H9 (cell line): ENCODE results near the gene NHP2. TPM values are rescaled to one million over a fixed set of nuclear protein-coding genes. Genes with fewer than 3 reads are reported as not detected.

Source experiments
- DNase-seq: peaks from one replicate; pipeline ENCODE4 v3.0.0-alpha.2; 2017
- H2AFZ ChIP-seq: one replicate; pipeline ENCODE4 v1.6.1; 2013; ENCODE audit warnings: mild to moderate bottlenecking, low read length, control low read depth, moderate library complexity
- H2AK5ac ChIP-seq: 2 replicates; pipeline ENCODE4 v1.6.1; 2013; ENCODE audit warnings: low read length, control low read depth, mixed read lengths; ENCODE audit not compliant: insufficient read length
- H2BK120ac ChIP-seq: one replicate; pipeline ENCODE4 v1.6.1; 2013; ENCODE audit warnings: low read depth, mild to moderate bottlenecking, low read length, control low read depth, inconsistent platforms; ENCODE audit not compliant: poor library complexity, severe bottlenecking
- H2BK12ac ChIP-seq: 2 replicates; pipeline ENCODE4 v1.6.1; 2013; ENCODE audit warnings: low read length, control low read depth, mixed read lengths, low read depth; ENCODE audit not compliant: insufficient read length
- H2BK15ac ChIP-seq: 2 replicates; pipeline ENCODE4 v1.6.1; 2013; ENCODE audit warnings: low read depth, low read length, control low read depth
- H2BK20ac ChIP-seq: one replicate; pipeline ENCODE4 v1.6.1; 2013; ENCODE audit warnings: low read depth, mild to moderate bottlenecking, low read length, control low read depth, inconsistent platforms; ENCODE audit not compliant: poor library complexity, severe bottlenecking
- H2BK5ac ChIP-seq: 2 replicates; pipeline ENCODE4 v1.6.1; 2013; ENCODE audit warnings: low read length, control low read depth, mixed read lengths; ENCODE audit not compliant: insufficient read length
- H3K14ac ChIP-seq: 2 replicates; pipeline ENCODE4 v1.6.1; 2013; ENCODE audit warnings: low read length, control low read depth; ENCODE audit not compliant: insufficient read depth
- H3K18ac ChIP-seq: 2 replicates; pipeline ENCODE4 v1.6.1; 2013; ENCODE audit warnings: low read depth, mild to moderate bottlenecking, mixed read lengths, low read length, control low read depth; ENCODE audit not compliant: insufficient read length
- H3K23ac ChIP-seq: 2 replicates; pipeline ENCODE4 v1.6.1; 2013; ENCODE audit warnings: low read length, control low read depth, mixed read lengths, low read depth; ENCODE audit not compliant: insufficient read length
- H3K23me2 ChIP-seq: 2 replicates; pipeline ENCODE4 v1.6.1; 2013; ENCODE audit warnings: low read depth, mild to moderate bottlenecking, mixed read lengths, low read length, control low read depth; ENCODE audit not compliant: insufficient read length, poor library complexity, severe bottlenecking
- H3K27ac ChIP-seq: 2 replicates; pipeline ENCODE4 v1.5.1; 2013; ENCODE audit warnings: low read length, control low read depth, mixed read lengths, low read depth; ENCODE audit not compliant: insufficient read length
- H3K27me3 ChIP-seq: 2 replicates; pipeline ENCODE4 v1.6.1; 2013; ENCODE audit warnings: low read length, control low read depth, inconsistent platforms; ENCODE audit not compliant: insufficient read depth
- H3K4ac ChIP-seq: 2 replicates; pipeline ENCODE4 v1.6.1; 2013; ENCODE audit warnings: low read depth, mild to moderate bottlenecking, control low read depth, inconsistent platforms, low read length, moderate library complexity
- H3K4me1 ChIP-seq: 2 replicates; pipeline ENCODE4 v1.6.1; 2013; ENCODE audit warnings: low read length, control low read depth, inconsistent platforms; ENCODE audit not compliant: insufficient read depth
- H3K4me2 ChIP-seq: 2 replicates; pipeline ENCODE4 v1.6.1; 2013; ENCODE audit warnings: low read length, control low read depth, mixed read lengths; ENCODE audit not compliant: insufficient read length, insufficient read depth
- H3K56ac ChIP-seq: 2 replicates; pipeline ENCODE4 v1.6.1; 2013; ENCODE audit warnings: low read depth, mild to moderate bottlenecking, mixed read lengths, low read length, control low read depth; ENCODE audit not compliant: insufficient read length
- H3K79me1 ChIP-seq: 2 replicates; pipeline ENCODE4 v1.6.1; 2013; ENCODE audit warnings: low read depth, mild to moderate bottlenecking, moderate library complexity, low read length, control low read depth, inconsistent platforms; ENCODE audit not compliant: insufficient read depth, poor library complexity, severe bottlenecking
- H3K79me2 ChIP-seq: 2 replicates; pipeline ENCODE4 v1.6.1; 2013; ENCODE audit warnings: low read length, control low read depth, inconsistent platforms; ENCODE audit not compliant: insufficient read depth
- H3K9ac ChIP-seq: 2 replicates; pipeline ENCODE4 v1.6.1; 2013; ENCODE audit warnings: low read length, control low read depth, mixed read lengths; ENCODE audit not compliant: insufficient read length; ENCODE audit errors: extremely low read depth
- H3K9me3 ChIP-seq: one replicate; pipeline ENCODE4 v1.6.1; 2013; ENCODE audit warnings: low read depth, low read length, inconsistent platforms; ENCODE audit not compliant: control insufficient read depth
- H3T11ph ChIP-seq: one replicate; pipeline ENCODE4 v1.6.1; 2013; ENCODE audit warnings: mild to moderate bottlenecking, low read length, control low read depth, inconsistent platforms
- H4K20me1 ChIP-seq: one replicate; pipeline ENCODE4 v1.6.1; 2013; ENCODE audit not compliant: control insufficient read depth, insufficient read length, insufficient read depth
- H4K5ac ChIP-seq: 2 replicates; pipeline ENCODE4 v1.6.1; 2013; ENCODE audit warnings: low read depth, mild to moderate bottlenecking, mixed read lengths, low read length, control low read depth; ENCODE audit not compliant: insufficient read length
- H4K8ac ChIP-seq: replicated peaks from 2 replicates; pipeline ENCODE4 v1.6.1; 2013; ENCODE audit warnings: low read length, control low read depth, mixed read lengths, low read depth; ENCODE audit not compliant: insufficient read length
- H4K91ac ChIP-seq: 2 replicates; pipeline ENCODE4 v1.6.1; 2013; ENCODE audit warnings: low read depth, mild to moderate bottlenecking, moderate library complexity, mixed read lengths, low read length, control low read depth; ENCODE audit not compliant: insufficient read length
- H3K27ac Mint-ChIP-seq, 3 experiments: 2 replicates in 2 of 3; 3 replicates in 1 of 3; pipeline ENCODE4 v1.8.0; 2020 to 2021; ENCODE audit warnings: mixed read lengths in 3 of 3, mild to moderate bottlenecking in 1 of 3, moderate library complexity in 1 of 3
- H3K27me3 Mint-ChIP-seq: 2 replicates; pipeline ENCODE4 v1.8.0; 2021; ENCODE audit warnings: low read depth, mild to moderate bottlenecking, moderate library complexity, mixed read lengths
- H3K36me3 Mint-ChIP-seq, 3 experiments: 2 replicates in 2 of 3; 3 replicates in 1 of 3; pipeline ENCODE4 v1.8.0; 2020 to 2021; ENCODE audit warnings: low read depth in 3 of 3, mixed read lengths in 3 of 3; ENCODE audit not compliant: insufficient read depth in 1 of 3
- H3K4me1 Mint-ChIP-seq, 2 experiments: 2 replicates each; pipeline ENCODE4 v1.8.0; 2020; ENCODE audit warnings: mixed read lengths in 2 of 2
- H3K4me3 Mint-ChIP-seq, 2 experiments: 2 replicates in 1 of 2; 3 replicates in 1 of 2; pipeline ENCODE4 v1.8.0; 2020 to 2021; ENCODE audit warnings: mild to moderate bottlenecking in 2 of 2, mixed read lengths in 2 of 2, moderate library complexity in 1 of 2
- H3K9me3 Mint-ChIP-seq, 2 experiments: 2 replicates in 1 of 2; 3 replicates in 1 of 2; pipeline ENCODE4 v1.8.0; 2020; ENCODE audit warnings: mild to moderate bottlenecking in 2 of 2, mixed read lengths in 2 of 2, moderate library complexity in 1 of 2
- WGBS: extraction: QIAGEN DNeasy Blood & Tissue Kit; methylation state at CpG from one replicate; pipeline ENCODE4 v1.1.7; 2013; ENCODE audit warnings: missing lambda C conversion rate, low lambda C conversion rate, mixed read lengths; ENCODE audit not compliant: insufficient read length; ENCODE audit errors: extremely low coverage; 5-methylcytosine and 5-hydroxymethylcytosine counted together
- total RNA-seq: library from RNA; stranded (reverse); gene quantifications from 2 replicates; pipeline ENCODE4 v1.2.1, GENCODE V29; 2021
- TF ChIP-seq, protein P1 (sequence below): fragments of 200-600 bp; sonication (generic); conservative IDR thresholded peaks from 3 replicates; pipeline ENCODE4 v1.8.0; 2021; ENCODE audit warnings: antibody characterized with exemption, mild to moderate bottlenecking

The NHP2 gene
- total RNA-seq, 1 experiment from 2014 or later: 232 TPM

DNA sequence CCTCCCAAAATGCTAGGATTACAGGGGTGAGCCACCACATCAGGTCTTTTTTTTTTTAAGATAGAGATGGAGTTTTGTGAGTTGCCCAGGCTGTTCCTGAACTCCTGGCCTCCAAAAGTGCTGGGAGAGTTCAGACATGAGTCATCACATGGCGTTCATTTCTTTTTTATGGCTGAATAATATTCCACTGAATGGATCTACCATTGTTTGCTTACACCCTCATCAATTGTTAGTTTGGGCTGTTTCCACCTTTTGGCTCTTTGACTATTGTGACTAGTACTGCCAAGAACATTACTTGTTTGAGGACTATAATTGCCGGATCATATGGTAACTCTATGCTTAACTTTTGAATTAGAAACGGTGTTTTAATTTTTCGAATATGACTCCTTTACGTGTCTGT is 41.1 kb downstream of the NHP2 start:
- Histone ChIP-seq H2BK5ac (no peak overlapping the region), H2BK12ac (no peak overlapping the region), H2AK5ac (no peak overlapping the region), H2BK20ac (no peak overlapping the region), H2BK120ac (no peak overlapping the region), H4K8ac (no peak overlapping the region), H3K4me2 (peak overlapping the region; percentile 34), H4K5ac (no peak overlapping the region), H3K27me3 (no peaks in the 10 kb centered on the region), H3T11ph (no peak overlapping the region), H3K79me2 (peaks cover 24% of the 10 kb centered on the region; the same call in 1 of the 2 replicates), H3K18ac (no peak overlapping the region), H3K14ac (no peak overlapping the region), H3K79me1 (no peaks in the 10 kb centered on the region), H3K56ac (no peak overlapping the region), H3K9me3 (no peaks in the 10 kb centered on the region), H3K4ac (no peak overlapping the region), H3K27ac (no peak overlapping the region), H2BK15ac (no peak overlapping the region), H3K23me2 (peaks cover 14% of the 10 kb centered on the region), H2AFZ (no peak overlapping the region), H4K20me1 (no peaks in the 10 kb centered on the region), H3K23ac (no peak overlapping the region), H3K9ac (no peak overlapping the region), H4K91ac (no peak overlapping the region), H3K4me1 (peaks cover 10% of the 10 kb centered on the region; the same call in 1 of the 2 replicates)
- Mint-ChIP-seq H3K9me3 (peaks cover 5 to 7% of the 10 kb centered on the region in 2 experiments; a peak in 4 of 5 replicates), H3K4me3 (peak overlapping the region; percentile 70 to 89), H3K27me3 (peaks cover 9% of the 10 kb centered on the region), H3K27ac (0 out of 7 replicates have a peak overlapping the region, but pooled peaks of 1 of the 3 experiments have one; percentile 87), H3K36me3 (peaks cover 4 to 15% (median 5%) of the 10 kb centered on the region in 3 experiments), H3K4me1 (peaks cover 31 to 40% of the 10 kb centered on the region in 2 experiments)
- WGBS: no CpG with 5 or more reads among the region's 5 CpGs
- TF ChIP-seq, protein P1, sequence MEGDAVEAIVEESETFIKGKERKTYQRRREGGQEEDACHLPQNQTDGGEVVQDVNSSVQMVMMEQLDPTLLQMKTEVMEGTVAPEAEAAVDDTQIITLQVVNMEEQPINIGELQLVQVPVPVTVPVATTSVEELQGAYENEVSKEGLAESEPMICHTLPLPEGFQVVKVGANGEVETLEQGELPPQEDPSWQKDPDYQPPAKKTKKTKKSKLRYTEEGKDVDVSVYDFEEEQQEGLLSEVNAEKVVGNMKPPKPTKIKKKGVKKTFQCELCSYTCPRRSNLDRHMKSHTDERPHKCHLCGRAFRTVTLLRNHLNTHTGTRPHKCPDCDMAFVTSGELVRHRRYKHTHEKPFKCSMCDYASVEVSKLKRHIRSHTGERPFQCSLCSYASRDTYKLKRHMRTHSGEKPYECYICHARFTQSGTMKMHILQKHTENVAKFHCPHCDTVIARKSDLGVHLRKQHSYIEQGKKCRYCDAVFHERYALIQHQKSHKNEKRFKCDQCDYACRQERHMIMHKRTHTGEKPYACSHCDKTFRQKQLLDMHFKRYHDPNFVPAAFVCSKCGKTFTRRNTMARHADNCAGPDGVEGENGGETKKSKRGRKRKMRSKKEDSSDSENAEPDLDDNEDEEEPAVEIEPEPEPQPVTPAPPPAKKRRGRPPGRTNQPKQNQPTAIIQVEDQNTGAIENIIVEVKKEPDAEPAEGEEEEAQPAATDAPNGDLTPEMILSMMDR: no peak
- DNase-seq: no peak
